GM23338 (cell line): ENCODE measurements around the gene ARRB1. TPM values are rescaled to one million over a fixed set of nuclear protein-coding genes. Genes with fewer than 3 reads are reported as not detected.

ENCODE experiments used
- ATAC-seq: fragments of 200-7000 bp; cut with Tn5 transposase; 3 replicates; pipeline ENCODE4 v1.9.1; 2020
- DNase-seq: peaks from one replicate; pipeline ENCODE4 v3.0.0-alpha.2; 2015; ENCODE audit warnings: low spot score
- H2AFZ ChIP-seq: fragments of 200-600 bp; sonication (generic); 2 replicates; pipeline ENCODE4 v1.8.0; 2016; ENCODE audit warnings: antibody characterized with exemption, mild to moderate bottlenecking, moderate library complexity
- H3F3A ChIP-seq: fragments of 200-600 bp; sonication (generic); replicated peaks from 2 replicates; pipeline ENCODE4 v1.8.0; 2017; ENCODE audit warnings: antibody characterized with exemption, mixed run types, low read depth
- H3K27ac ChIP-seq: fragments of 200-600 bp; sonication (generic); 2 replicates; pipeline ENCODE4 v1.6.1; 2016; ENCODE audit warnings: low read depth
- H3K27me3 ChIP-seq: fragments of 200-600 bp; sonication (generic); 2 replicates; pipeline ENCODE4 v1.8.0; 2016; ENCODE audit warnings: mild to moderate bottlenecking, mixed run types, moderate library complexity; ENCODE audit not compliant: insufficient read depth
- H3K36me3 ChIP-seq: fragments of 200-600 bp; sonication (generic); 2 replicates; pipeline ENCODE4 v1.8.0; 2016; ENCODE audit warnings: mild to moderate bottlenecking; ENCODE audit not compliant: insufficient read depth
- H3K4me1 ChIP-seq: fragments of 200-600 bp; sonication (generic); 2 replicates; pipeline ENCODE4 v1.8.0; 2016; ENCODE audit warnings: mild to moderate bottlenecking, moderate library complexity; ENCODE audit not compliant: insufficient read depth
- H3K4me2 ChIP-seq: fragments of 200-600 bp; sonication (generic); 2 replicates; pipeline ENCODE4 v1.7.1; 2017; ENCODE audit warnings: mixed run types
- H3K4me3 ChIP-seq: fragments of 200-600 bp; sonication (generic); 2 replicates; pipeline ENCODE4 v1.6.1; 2016; ENCODE audit warnings: mixed run types
- H3K79me2 ChIP-seq: fragments of 200-600 bp; sonication (generic); replicated peaks from 2 replicates; pipeline ENCODE4 v1.8.0; 2017; ENCODE audit warnings: mild to moderate bottlenecking; ENCODE audit not compliant: insufficient read depth
- H3K9me2 ChIP-seq: fragments of 200-600 bp; sonication (generic); 2 replicates; pipeline ENCODE4 v1.8.0; 2017; ENCODE audit not compliant: insufficient read depth
- H4K20me1 ChIP-seq: fragments of 200-600 bp; sonication (generic); replicated peaks from 2 replicates; pipeline ENCODE4 v1.8.0; 2017; ENCODE audit warnings: mild to moderate bottlenecking; ENCODE audit not compliant: insufficient read depth
- H3K27ac Mint-ChIP-seq: 2 replicates; pipeline ENCODE4 v1.8.0; 2020; ENCODE audit warnings: inconsistent platforms, mild to moderate bottlenecking, moderate library complexity, mixed read lengths
- H3K27me3 Mint-ChIP-seq: 3 replicates; pipeline ENCODE4 v1.8.0; 2022; ENCODE audit warnings: low read depth, mild to moderate bottlenecking, moderate library complexity, mixed read lengths, inconsistent platforms; ENCODE audit not compliant: insufficient read depth, poor library complexity
- H3K36me3 Mint-ChIP-seq: 3 replicates; pipeline ENCODE4 v1.8.0; 2021; ENCODE audit warnings: low read depth, mild to moderate bottlenecking, inconsistent platforms, moderate library complexity, mixed read lengths
- H3K4me1 Mint-ChIP-seq: 3 replicates; pipeline ENCODE4 v1.8.0; 2020; ENCODE audit warnings: mild to moderate bottlenecking, inconsistent platforms, mixed read lengths
- H3K4me3 Mint-ChIP-seq: 3 replicates; pipeline ENCODE4 v1.8.0; 2021; ENCODE audit warnings: moderate library complexity, mild to moderate bottlenecking, inconsistent platforms, mixed read lengths
- H3K9me3 Mint-ChIP-seq: 3 replicates; pipeline ENCODE4 v1.8.0; 2020; ENCODE audit warnings: moderate library complexity, mild to moderate bottlenecking, inconsistent platforms, mixed read lengths
- ETS1 ChIP-seq: IDR thresholded peaks from 2 replicates; pipeline ENCODE4 v1.6.1; 2016; ENCODE audit warnings: antibody characterized with exemption
- EZH2 ChIP-seq: fragments of 200-600 bp; sonication (generic); IDR thresholded peaks from one replicate; pipeline ENCODE4 v1.8.0; 2017; ENCODE audit warnings: antibody characterized with exemption, mild to moderate bottlenecking, low read depth; ENCODE audit not compliant: unreplicated experiment
- EZH2phosphoT487 ChIP-seq: fragments of 200-600 bp; sonication (generic); IDR thresholded peaks from one replicate; pipeline ENCODE4 v1.8.1; 2018; ENCODE audit warnings: antibody characterized with exemption; ENCODE audit not compliant: unreplicated experiment
- JUNB ChIP-seq: IDR thresholded peaks from one replicate; pipeline ENCODE4 v1.6.1; 2016; ENCODE audit warnings: antibody characterized with exemption; ENCODE audit not compliant: unreplicated experiment
- NANOG ChIP-seq: IDR thresholded peaks from 2 replicates; pipeline ENCODE4 v1.6.1; 2016; ENCODE audit warnings: antibody characterized with exemption, borderline replicate concordance
- POLR2AphosphoS5 ChIP-seq: IDR thresholded peaks from 2 replicates; pipeline ENCODE4 v1.6.1; 2016; ENCODE audit warnings: antibody characterized with exemption, low read depth
- REST ChIP-seq: IDR thresholded peaks from one replicate; pipeline ENCODE4 v1.6.1; 2018; ENCODE audit warnings: antibody characterized with exemption; ENCODE audit not compliant: unreplicated experiment
- STAT1 ChIP-seq: IDR thresholded peaks from one replicate; pipeline ENCODE4 v1.6.1; 2016; ENCODE audit warnings: antibody characterized with exemption; ENCODE audit not compliant: unreplicated experiment
- ZNF114 ChIP-seq: fragments of 250-450 bp; sonication (Bioruptor Pico); IDR thresholded peaks from 2 replicates; pipeline ENCODE4 v1.5.0; 2020; ENCODE audit warnings: mild to moderate bottlenecking, moderate library complexity
- ZNF331 ChIP-seq: fragments of 250-450 bp; sonication (Bioruptor Pico); IDR thresholded peaks from 2 replicates; pipeline ENCODE4 v1.5.0; 2020; ENCODE audit warnings: low read depth, mild to moderate bottlenecking, moderate library complexity
- polyA plus RNA-seq: library from polyadenylated mRNA; unstranded; fragments of >200 nt; fragmentation: Nextera tagmentation; extraction: Ambion mirVana; gene quantifications from 2 replicates; pipeline ENCODE4 v1.2.1, GENCODE V29; 2016
- total RNA-seq: library from RNA; depleted of rRNA; stranded (reverse); fragments of >200 nt; shearing (Covaris generic); gene quantifications from 2 replicates; pipeline ENCODE4 v1.2.3, GENCODE V29; 2014
- TF ChIP-seq, protein P1 (sequence below): fragments of 250-450 bp; sonication (Bioruptor Pico); IDR thresholded peaks from 2 replicates; pipeline ENCODE4 v1.5.0; 2020; ENCODE audit warnings: mild to moderate bottlenecking, moderate library complexity
- TF ChIP-seq, protein P2 (sequence below), 2 experiments: fragments of 200-600 bp in 1 of 2; sonication (generic) in 1 of 2; conservative IDR thresholded peaks; 2 replicates each; pipeline versions ENCODE4 v1.5.1 to v1.6.1; 2016 to 2017; ENCODE audit warnings: antibody characterized with exemption in 2 of 2, low read depth in 2 of 2, mild to moderate bottlenecking in 2 of 2, moderate library complexity in 1 of 2

Gene ARRB1
- total and polyA plus RNA-seq, 2 experiments from 2014 or later: 6.3 to 11.1 TPM

DNA sequence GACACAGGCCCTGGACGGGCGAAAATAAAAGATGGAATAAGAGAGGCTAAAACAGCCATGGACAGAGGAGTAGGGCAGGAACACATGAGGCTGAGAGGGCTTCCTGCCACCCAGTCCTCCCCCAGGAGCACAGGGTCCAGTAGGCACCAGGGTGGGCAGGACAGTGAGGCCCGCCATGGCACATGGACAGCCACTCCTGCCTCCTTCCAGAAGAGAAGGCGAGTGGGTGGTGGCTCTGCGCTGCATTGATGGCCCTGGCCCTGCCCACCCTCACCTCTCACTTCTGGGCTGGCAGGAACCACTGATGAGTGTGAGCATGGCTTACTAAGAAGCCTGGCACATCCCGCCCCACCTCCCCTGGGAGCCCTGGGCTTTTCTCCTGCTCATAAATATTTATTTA lies 59.7 kb downstream of the ARRB1 start (continued):
- no peak for TF ChIP-seq ETS1
- TF ChIP-seq STAT1: no peak
- TF ChIP-seq ZNF331 (CRISPR knock-in tag): no peak

GRCh38 chr11:75289919-75290318 lies 61.5 kb downstream of the ARRB1 start:
- H3K27ac Mint-ChIP-seq: no peak overlapping the region
- no peak overlapping the region for H3K4me3 Mint-ChIP-seq
- Histone ChIP-seq H3K27ac (no peak overlapping the region), H3K4me1 (no peaks in the 10 kb centered on the region), H3K79me2 (no peaks in the 10 kb centered on the region), H3K4me2 (no peak overlapping the region), H3K27me3 (no peaks in the 10 kb centered on the region), H3F3A (no peaks in the 10 kb centered on the region), H4K20me1 (no peaks in the 10 kb centered on the region), H3K36me3 (no peaks in the 10 kb centered on the region), H3K9me2 (no peaks in the 10 kb centered on the region), H2AFZ (no peak overlapping the region), H3K4me3 (no peak overlapping the region)
- peaks cover 46% of the 10 kb centered on the region for H3K36me3 Mint-ChIP-seq
- H3K4me1 Mint-ChIP-seq: peaks cover 28% of the 10 kb centered on the region
- ATAC-seq (peak; percentile 50), DNase-seq (no peak)
- H3K9me3 Mint-ChIP-seq: no peaks in the 10 kb centered on the region; the same call in 2 of the 3 replicates
- peaks cover 7% of the 10 kb centered on the region for H3K27me3 Mint-ChIP-seq
- no peak for TF ChIP-seq REST
- TF ChIP-seq, protein P1, sequence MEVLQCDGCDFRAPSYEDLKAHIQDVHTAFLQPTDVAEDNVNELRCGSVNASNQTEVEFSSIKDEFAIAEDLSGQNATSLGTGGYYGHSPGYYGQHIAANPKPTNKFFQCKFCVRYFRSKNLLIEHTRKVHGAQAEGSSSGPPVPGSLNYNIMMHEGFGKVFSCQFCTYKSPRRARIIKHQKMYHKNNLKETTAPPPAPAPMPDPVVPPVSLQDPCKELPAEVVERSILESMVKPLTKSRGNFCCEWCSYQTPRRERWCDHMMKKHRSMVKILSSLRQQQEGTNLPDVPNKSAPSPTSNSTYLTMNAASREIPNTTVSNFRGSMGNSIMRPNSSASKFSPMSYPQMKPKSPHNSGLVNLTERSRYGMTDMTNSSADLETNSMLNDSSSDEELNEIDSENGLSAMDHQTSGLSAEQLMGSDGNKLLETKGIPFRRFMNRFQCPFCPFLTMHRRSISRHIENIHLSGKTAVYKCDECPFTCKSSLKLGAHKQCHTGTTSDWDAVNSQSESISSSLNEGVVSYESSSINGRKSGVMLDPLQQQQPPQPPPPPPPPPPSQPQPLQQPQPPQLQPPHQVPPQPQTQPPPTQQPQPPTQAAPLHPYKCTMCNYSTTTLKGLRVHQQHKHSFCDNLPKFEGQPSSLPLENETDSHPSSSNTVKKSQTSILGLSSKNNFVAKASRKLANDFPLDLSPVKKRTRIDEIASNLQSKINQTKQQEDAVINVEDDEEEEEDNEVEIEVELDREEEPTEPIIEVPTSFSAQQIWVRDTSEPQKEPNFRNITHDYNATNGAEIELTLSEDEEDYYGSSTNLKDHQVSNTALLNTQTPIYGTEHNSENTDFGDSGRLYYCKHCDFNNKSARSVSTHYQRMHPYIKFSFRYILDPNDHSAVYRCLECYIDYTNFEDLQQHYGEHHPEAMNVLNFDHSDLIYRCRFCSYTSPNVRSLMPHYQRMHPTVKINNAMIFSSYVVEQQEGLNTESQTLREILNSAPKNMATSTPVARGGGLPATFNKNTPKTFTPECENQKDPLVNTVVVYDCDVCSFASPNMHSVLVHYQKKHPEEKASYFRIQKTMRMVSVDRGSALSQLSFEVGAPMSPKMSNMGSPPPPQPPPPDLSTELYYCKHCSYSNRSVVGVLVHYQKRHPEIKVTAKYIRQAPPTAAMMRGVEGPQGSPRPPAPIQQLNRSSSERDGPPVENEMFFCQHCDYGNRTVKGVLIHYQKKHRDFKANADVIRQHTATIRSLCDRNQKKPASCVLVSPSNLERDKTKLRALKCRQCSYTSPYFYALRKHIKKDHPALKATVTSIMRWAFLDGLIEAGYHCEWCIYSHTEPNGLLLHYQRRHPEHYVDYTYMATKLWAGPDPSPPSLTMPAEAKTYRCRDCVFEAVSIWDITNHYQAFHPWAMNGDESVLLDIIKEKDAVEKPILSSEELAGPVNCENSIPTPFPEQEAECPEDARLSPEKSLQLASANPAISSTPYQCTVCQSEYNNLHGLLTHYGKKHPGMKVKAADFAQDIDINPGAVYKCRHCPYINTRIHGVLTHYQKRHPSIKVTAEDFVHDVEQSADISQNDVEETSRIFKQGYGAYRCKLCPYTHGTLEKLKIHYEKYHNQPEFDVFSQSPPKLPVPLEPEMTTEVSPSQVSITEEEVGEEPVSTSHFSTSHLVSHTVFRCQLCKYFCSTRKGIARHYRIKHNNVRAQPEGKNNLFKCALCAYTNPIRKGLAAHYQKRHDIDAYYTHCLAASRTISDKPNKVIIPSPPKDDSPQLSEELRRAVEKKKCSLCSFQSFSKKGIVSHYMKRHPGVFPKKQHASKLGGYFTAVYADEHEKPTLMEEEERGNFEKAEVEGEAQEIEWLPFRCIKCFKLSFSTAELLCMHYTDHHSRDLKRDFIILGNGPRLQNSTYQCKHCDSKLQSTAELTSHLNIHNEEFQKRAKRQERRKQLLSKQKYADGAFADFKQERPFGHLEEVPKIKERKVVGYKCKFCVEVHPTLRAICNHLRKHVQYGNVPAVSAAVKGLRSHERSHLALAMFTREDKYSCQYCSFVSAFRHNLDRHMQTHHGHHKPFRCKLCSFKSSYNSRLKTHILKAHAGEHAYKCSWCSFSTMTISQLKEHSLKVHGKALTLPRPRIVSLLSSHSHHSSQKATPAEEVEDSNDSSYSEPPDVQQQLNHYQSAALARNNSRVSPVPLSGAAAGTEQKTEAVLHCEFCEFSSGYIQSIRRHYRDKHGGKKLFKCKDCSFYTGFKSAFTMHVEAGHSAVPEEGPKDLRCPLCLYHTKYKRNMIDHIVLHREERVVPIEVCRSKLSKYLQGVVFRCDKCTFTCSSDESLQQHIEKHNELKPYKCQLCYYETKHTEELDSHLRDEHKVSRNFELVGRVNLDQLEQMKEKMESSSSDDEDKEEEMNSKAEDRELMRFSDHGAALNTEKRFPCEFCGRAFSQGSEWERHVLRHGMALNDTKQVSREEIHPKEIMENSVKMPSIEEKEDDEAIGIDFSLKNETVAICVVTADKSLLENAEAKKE: no peak
- TF ChIP-seq POLR2AphosphoS5: no peak
- TF ChIP-seq NANOG: no peak
- no peak for TF ChIP-seq ETS1
- no peak for TF ChIP-seq JUNB
- TF ChIP-seq EZH2phosphoT487: no peak
- no peak for TF ChIP-seq ZNF331 (CRISPR knock-in tag)
- no peak for TF ChIP-seq EZH2
- no peak for TF ChIP-seq STAT1
- TF ChIP-seq, protein P2, sequence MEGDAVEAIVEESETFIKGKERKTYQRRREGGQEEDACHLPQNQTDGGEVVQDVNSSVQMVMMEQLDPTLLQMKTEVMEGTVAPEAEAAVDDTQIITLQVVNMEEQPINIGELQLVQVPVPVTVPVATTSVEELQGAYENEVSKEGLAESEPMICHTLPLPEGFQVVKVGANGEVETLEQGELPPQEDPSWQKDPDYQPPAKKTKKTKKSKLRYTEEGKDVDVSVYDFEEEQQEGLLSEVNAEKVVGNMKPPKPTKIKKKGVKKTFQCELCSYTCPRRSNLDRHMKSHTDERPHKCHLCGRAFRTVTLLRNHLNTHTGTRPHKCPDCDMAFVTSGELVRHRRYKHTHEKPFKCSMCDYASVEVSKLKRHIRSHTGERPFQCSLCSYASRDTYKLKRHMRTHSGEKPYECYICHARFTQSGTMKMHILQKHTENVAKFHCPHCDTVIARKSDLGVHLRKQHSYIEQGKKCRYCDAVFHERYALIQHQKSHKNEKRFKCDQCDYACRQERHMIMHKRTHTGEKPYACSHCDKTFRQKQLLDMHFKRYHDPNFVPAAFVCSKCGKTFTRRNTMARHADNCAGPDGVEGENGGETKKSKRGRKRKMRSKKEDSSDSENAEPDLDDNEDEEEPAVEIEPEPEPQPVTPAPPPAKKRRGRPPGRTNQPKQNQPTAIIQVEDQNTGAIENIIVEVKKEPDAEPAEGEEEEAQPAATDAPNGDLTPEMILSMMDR (conservative IDR thresholded peaks at IDR 0.05; ENCODE audit: low read depth in 2 of 2): no peak
- no peak for TF ChIP-seq ZNF114 (CRISPR knock-in tag)
